LNCaP clone FGC (cell line): ENCODE data around the gene CTSK.
A peak's percentile ranks its signal among the peaks of the same experiment; 100 is the strongest.

ENCODE experiments used
- DNase-seq: peaks from one replicate; pipeline ENCODE4 v3.0.0-alpha.2; 2011; ENCODE audit warnings: low read depth
- H3K4me3 ChIP-seq: 2 replicates; pipeline ENCODE4 v1.5.1; 2011; ENCODE audit warnings: mild to moderate bottlenecking, low read depth, low read length, control low read depth
- CTCF ChIP-seq: IDR thresholded peaks from 2 replicates; pipeline ENCODE4 v1.5.1; 2012; ENCODE audit warnings: mild to moderate bottlenecking; ENCODE audit not compliant: control insufficient read depth, insufficient read depth; ENCODE audit errors: extremely low read depth

Gene CTSK

GRCh38 chr1:150761801-150762200 is 46.3 kb downstream of the CTSK start:
- DNase-seq, result no peak
- TF ChIP-seq CTCF, result no peak
- H3K4me3 ChIP-seq, result no peak overlapping the region

- no peak overlapping the region for H3K4me3 ChIP-seq
- no peak for TF ChIP-seq CTCF
- DNase-seq, result no peak
Observed at GRCh38 chr1:150760013-150760412, 48.0 kb downstream of the CTSK start.

- no peak overlapping the region for H3K4me3 ChIP-seq
- DNase-seq, result peak; percentile 23
- TF ChIP-seq CTCF, result no peak
Observed at GRCh38 chr1:150753416-150753815, 54.6 kb downstream of the CTSK start.

GRCh38 chr1:150751443-150751842 is 56.6 kb downstream of the CTSK start:
- H3K4me3 ChIP-seq, result no peak overlapping the region
- no peak for TF ChIP-seq CTCF
- DNase-seq, result no peak

- no peak for TF ChIP-seq CTCF
- H3K4me3 ChIP-seq, result no peak overlapping the region
- DNase-seq, result no peak
Observed at GRCh38 chr1:150749720-150750311, 58.2 kb downstream of the CTSK start.

- no peak for DNase-seq
- no peak overlapping the region for H3K4me3 ChIP-seq
- no peak for TF ChIP-seq CTCF
Observed at GRCh38 chr1:150748878-150749719, 59.0 kb downstream of the CTSK start.
